ENCODE measurements around the gene INSL3.

DNA sequence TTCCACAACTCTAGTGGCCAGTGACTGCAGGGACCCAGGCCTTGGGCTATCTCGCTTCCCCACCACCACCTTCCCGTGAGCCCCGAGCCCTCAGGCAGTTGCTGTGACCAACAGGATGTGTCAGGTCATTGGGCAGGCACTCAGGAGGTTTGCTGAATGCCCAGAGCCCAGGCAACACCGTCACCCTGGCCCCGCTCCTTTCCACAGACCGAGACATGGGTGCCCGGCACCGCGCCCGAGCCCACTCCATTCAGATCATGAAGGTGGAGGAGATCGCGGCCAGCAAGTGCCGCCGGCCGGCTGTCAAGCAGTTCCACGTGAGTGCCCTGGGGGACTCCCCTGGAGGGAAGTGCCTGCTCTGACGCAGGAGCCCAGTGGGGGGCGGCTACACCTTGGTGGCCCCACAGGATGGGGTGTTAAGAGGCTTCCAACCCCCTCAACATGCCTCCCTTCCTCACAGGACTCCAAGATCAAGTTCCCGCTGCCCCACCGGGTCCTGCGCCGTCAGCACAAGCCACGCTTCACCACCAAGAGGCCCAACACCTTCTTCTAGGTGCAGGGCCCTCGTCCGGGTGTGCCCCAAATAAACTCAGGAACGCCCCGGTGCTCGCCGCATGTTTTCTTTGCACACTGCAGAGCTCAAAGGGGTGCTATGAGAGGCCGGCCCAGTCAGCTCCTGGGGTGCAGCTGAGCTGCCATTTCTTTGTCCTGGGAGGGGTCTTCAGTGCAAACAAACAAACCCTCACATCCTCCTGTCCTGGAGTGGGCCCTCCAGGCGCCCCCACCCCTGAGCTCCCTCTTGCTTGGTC is 41.6 kb upstream of the INSL3 start:
- TF ChIP-seq CTCF (IDR thresholded peaks at IDR 0.05) (no peak), EZH2phosphoT487 (IDR thresholded peaks at IDR 0.05) (no peak), EZH2 (IDR thresholded peaks at IDR 0.05) (no peak)

Measured in neural progenitor cell (in vitro differentiated cells).